NOMO-1 treated with DMSO at 0.1 percent for 48 hours (cell line): ENCODE measurements around the gene OSBPL1A.

Experiments used
- DNase-seq: peaks from one replicate; lab custom pipeline; 2025; ENCODE audit not compliant: unreplicated experiment; lab: John Stamatoyannopoulos, UW

Gene OSBPL1A

GRCh38 chr18:24270358-24270936 is 127.2 kb downstream of the OSBPL1A start:
- no peak for DNase-seq

- no peak for DNase-seq
These were observed 128.7 kb downstream of the OSBPL1A start for GRCh38 chr18:24268784-24269550.

- peak; percentile 18 for DNase-seq
These were observed 129.7 kb downstream of the OSBPL1A start for GRCh38 chr18:24267878-24268277.

GRCh38 chr18:24266131-24266530 is 131.5 kb downstream of the OSBPL1A start:
- DNase-seq, result no peak

- no peak for DNase-seq
These were observed 132.0 kb downstream of the OSBPL1A start for GRCh38 chr18:24265502-24266064.

GRCh38 chr18:24263050-24263449 is 134.6 kb downstream of the OSBPL1A start:
- no peak for DNase-seq

- DNase-seq, result peak; percentile 21
These were observed 135.5 kb downstream of the OSBPL1A start for GRCh38 chr18:24262087-24262486.

- no peak for DNase-seq
These were observed 137.6 kb downstream of the OSBPL1A start for GRCh38 chr18:24259869-24260641.

- no peak for DNase-seq
These were observed 143.6 kb downstream of the OSBPL1A start for GRCh38 chr18:24254071-24254470.

GRCh38 chr18:24249716-24250115 is 147.9 kb downstream of the OSBPL1A start:
- no peak for DNase-seq

- no peak for DNase-seq
These were observed 149.3 kb downstream of the OSBPL1A start for GRCh38 chr18:24248359-24248758.

- DNase-seq, result no peak
These were observed 151.5 kb downstream of the OSBPL1A start for GRCh38 chr18:24246143-24246542.

- no peak for DNase-seq
These were observed 152.9 kb downstream of the OSBPL1A start for GRCh38 chr18:24244698-24245097.

- DNase-seq, result no peak
These were observed 153.9 kb downstream of the OSBPL1A start for GRCh38 chr18:24243677-24244076.

GRCh38 chr18:24239341-24239740 is 158.3 kb downstream of the OSBPL1A start:
- no peak for DNase-seq

- DNase-seq, result no peak
These were observed 159.2 kb downstream of the OSBPL1A start for GRCh38 chr18:24238387-24238786.

GRCh38 chr18:24234850-24235418 is 162.7 kb downstream of the OSBPL1A start:
- DNase-seq, result no peak

GRCh38 chr18:24234330-24234729 is 163.3 kb downstream of the OSBPL1A start:
- DNase-seq, result no peak

GRCh38 chr18:24232800-24233199 is 164.8 kb downstream of the OSBPL1A start:
- no peak for DNase-seq

GRCh38 chr18:24231773-24232735 is 165.6 kb downstream of the OSBPL1A start:
- DNase-seq, result no peak
